ENCODE measurements around the gene COL5A3. TPM values are rescaled to one million over a fixed set of nuclear protein-coding genes. Genes with fewer than 3 reads are reported as not detected.

The COL5A3 gene
- polyA plus RNA-seq, 1 of the 3 experiments (the other 2 are of a cell fraction), result under 0.01 TPM

DNA sequence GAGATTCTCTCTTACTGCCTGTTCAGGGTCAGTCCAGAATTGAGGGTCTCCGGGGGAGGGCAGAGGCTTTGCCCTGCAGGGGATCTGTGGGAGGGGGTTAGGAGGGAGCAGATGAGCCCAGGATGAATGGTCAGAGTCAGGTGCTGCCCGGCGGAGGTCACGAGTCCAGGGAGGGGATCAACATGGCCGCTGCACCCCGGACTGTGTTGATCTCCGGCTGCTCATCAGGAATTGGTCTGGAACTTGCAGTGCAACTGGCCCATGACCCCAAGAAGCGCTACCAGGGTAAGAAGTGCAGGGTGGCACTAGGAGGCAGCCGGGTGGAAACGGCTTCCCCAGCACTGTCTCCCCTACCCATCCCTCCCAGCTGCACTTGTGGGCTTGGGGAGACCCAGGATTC is 3.0 kb upstream of the COL5A3 start, which contains the start of gene RDH8:
Gene RDH8 (plus strand): TSS at position 168 of the 400 bp plus-strand sequence. CDS start 15 bp downstream, at position 183.
- H3K79me2 ChIP-seq (ENCODE audit: insufficient read depth), result no peaks in the 10 kb centered on the region

DNA sequence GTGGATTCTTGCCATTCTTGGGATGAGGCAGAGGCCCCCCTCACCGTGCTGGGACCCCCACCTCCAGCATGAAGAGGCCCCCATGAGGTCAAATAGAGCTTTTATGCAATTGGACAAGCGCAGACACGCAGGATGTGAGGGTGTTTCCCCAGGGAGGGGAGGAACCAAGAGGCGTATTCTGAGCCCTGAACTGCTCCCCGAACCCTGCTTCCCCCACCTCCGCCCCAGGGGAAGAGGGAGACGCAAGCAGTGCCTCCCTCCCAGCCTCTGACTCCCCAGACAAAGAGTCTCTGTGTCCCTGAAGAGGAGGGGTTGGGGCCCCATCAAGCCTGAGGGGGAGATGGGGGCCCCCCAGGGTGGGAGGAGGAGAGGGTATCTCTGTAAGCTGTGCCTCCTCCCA is 1.7 kb upstream of the COL5A3 start:
- CTCF ChIA-PET, result interaction anchor here (1.7 to 5.3 kb wide), 4 partner anchors 12 to 81 kb away, joined by 5 to 27 read pairs (median 11); no protein-coding TSS in a partner anchor

More for the DNA sequence above, 3.0 kb upstream of the COL5A3 start, which contains the start of gene RDH8:
- ChIA-PET POLR2A (no interaction called here), CTCF (interaction anchor here (2.1 kb wide), 1 partner anchor 13 kb away, joined by 10 read pairs; no protein-coding TSS in a partner anchor)
- peak; percentile 18 for DNase-seq
- Histone ChIP-seq H3K9me2 (no peaks in the 10 kb centered on the region), H3K4me3 (ENCODE audit: low read depth in 2 of 2, low read length in 1 of 2) (no peak within 1 kb of the TSS), H3K9ac (no peak within 1 kb of the TSS), H4K20me1 (ENCODE audit: insufficient read depth) (no peaks in the 10 kb centered on the region), H3K36me3 (replicated peaks in 1 of 2; ENCODE audit: control insufficient read depth in 1 of 2, insufficient read depth in 2 of 2, low read length in 1 of 2) (no peaks in the 10 kb centered on the region), H2AFZ (ENCODE audit: low read depth) (no peak within 1 kb of the TSS), H3K27ac (ENCODE audit: low read depth in 2 of 2, low read length in 1 of 2) (no peak within 1 kb of the TSS), H3K4me2 (no peak within 1 kb of the TSS), H3F3A (replicated peaks; ENCODE audit: insufficient read depth) (peaks cover under 1% of the 10 kb centered on the region), H3K4me1 (ENCODE audit: control insufficient read depth in 1 of 2, insufficient read depth in 2 of 2, low read depth in 1 of 2, low read length in 1 of 2) (no peaks in the 10 kb centered on the region), H3K9me3 (no peaks in the 10 kb centered on the region), H3K27me3 (ENCODE audit: insufficient read depth) (peaks cover 54% of the 10 kb centered on the region)
- WGBS (ENCODE audit: low lambda C conversion rate), result 0% methylated on average over 1 of the region's 10 CpGs
- TF ChIP-seq, protein P1, sequence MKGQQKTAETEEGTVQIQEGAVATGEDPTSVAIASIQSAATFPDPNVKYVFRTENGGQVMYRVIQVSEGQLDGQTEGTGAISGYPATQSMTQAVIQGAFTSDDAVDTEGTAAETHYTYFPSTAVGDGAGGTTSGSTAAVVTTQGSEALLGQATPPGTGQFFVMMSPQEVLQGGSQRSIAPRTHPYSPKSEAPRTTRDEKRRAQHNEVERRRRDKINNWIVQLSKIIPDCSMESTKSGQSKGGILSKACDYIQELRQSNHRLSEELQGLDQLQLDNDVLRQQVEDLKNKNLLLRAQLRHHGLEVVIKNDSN (IDR thresholded peaks at IDR 0.05; ENCODE audit: borderline replicate concordance, low read depth), result no peak
- TF ChIP-seq RXRA (IDR thresholded peaks at IDR 0.05; ENCODE audit: borderline replicate concordance, low read depth), result no peak
- TF ChIP-seq, protein P2, sequence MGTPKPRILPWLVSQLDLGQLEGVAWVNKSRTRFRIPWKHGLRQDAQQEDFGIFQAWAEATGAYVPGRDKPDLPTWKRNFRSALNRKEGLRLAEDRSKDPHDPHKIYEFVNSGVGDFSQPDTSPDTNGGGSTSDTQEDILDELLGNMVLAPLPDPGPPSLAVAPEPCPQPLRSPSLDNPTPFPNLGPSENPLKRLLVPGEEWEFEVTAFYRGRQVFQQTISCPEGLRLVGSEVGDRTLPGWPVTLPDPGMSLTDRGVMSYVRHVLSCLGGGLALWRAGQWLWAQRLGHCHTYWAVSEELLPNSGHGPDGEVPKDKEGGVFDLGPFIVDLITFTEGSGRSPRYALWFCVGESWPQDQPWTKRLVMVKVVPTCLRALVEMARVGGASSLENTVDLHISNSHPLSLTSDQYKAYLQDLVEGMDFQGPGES (IDR thresholded peaks at IDR 0.05; ENCODE audit: low read depth, low read length), result no peak
- TF ChIP-seq SIN3A (IDR thresholded peaks at IDR 0.05; ENCODE audit: borderline replicate concordance, low read depth, low read length), result no peak

DNA sequence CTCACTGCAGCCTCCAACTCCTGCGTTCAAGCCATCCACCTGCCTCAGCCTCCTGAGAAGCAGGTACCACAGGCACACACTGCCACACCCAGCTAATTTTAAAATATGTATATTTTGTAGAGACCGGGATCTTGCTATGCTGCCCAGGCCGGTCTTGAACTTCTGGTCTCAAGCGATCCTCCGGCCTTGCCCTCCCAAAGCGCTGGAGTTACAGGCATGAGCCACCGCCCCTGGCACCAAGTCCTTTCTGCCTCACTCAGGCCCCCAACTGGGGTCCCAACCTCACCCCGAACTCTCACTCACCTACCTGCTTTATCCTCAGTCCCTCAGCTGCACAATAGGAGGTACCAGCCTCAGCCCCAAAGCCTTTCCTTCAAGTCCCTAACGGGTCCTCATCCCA is 635 bp upstream of the COL5A3 start:
- peak; percentile 3 for DNase-seq
- Histone ChIP-seq H3K4me3 (ENCODE audit: low read depth in 2 of 2, low read length in 1 of 2) (no peak overlapping the region), H4K20me1 (ENCODE audit: insufficient read depth) (no peaks in the 10 kb centered on the region), H3K36me3 (replicated peaks in 1 of 2; ENCODE audit: control insufficient read depth in 1 of 2, insufficient read depth in 2 of 2, low read length in 1 of 2) (no peaks in the 10 kb centered on the region), H3K27me3 (ENCODE audit: insufficient read depth) (peaks cover 54% of the 10 kb centered on the region), H3K9me3 (no peaks in the 10 kb centered on the region), H3K27ac (ENCODE audit: low read depth in 2 of 2, low read length in 1 of 2) (no peak overlapping the region), H3F3A (replicated peaks; ENCODE audit: insufficient read depth) (peaks cover 6% of the 10 kb centered on the region), H3K4me2 (no peak overlapping the region), H3K9ac (no peak overlapping the region), H3K79me2 (ENCODE audit: insufficient read depth) (no peaks in the 10 kb centered on the region), H3K4me1 (ENCODE audit: control insufficient read depth in 1 of 2, insufficient read depth in 2 of 2, low read depth in 1 of 2, low read length in 1 of 2) (no peaks in the 10 kb centered on the region), H2AFZ (ENCODE audit: low read depth) (no peak overlapping the region), H3K9me2 (no peaks in the 10 kb centered on the region)
- ChIA-PET CTCF (interaction anchor here (0.8 to 5.3 kb wide), 4 partner anchors 11 to 80 kb away, joined by 3 to 27 read pairs (median 8); no protein-coding TSS in a partner anchor), POLR2A (no interaction called here)
- 9% methylated on average over 5 of the region's 9 CpGs for WGBS (ENCODE audit: low lambda C conversion rate)
- TF ChIP-seq SIN3A (IDR thresholded peaks at IDR 0.05; ENCODE audit: borderline replicate concordance, low read depth, low read length) (no peak), GABPA (IDR thresholded peaks at IDR 0.05; ENCODE audit: low read depth) (no peak), TEAD4 (IDR thresholded peaks at IDR 0.05; ENCODE audit: borderline replicate concordance, insufficient read depth) (no peak), RFX5 (IDR thresholded peaks at IDR 0.05; ENCODE audit: low read length) (no peak), POLR2AphosphoS5 (IDR thresholded peaks at IDR 0.05; ENCODE audit: low read depth, low read length) (no peak), RAD21 (IDR thresholded peaks at IDR 0.05; ENCODE audit: low read length) (no peak), RXRA (IDR thresholded peaks at IDR 0.05; ENCODE audit: borderline replicate concordance, low read depth) (no peak), CHD2 (IDR thresholded peaks at IDR 0.05; ENCODE audit: low read length, partially characterized antibody) (no peak), YY1 (IDR thresholded peaks at IDR 0.05; ENCODE audit: low read depth) (no peak), SMC3 (IDR thresholded peaks at IDR 0.05; ENCODE audit: low read depth, low read length) (no peak), EP300 (IDR thresholded peaks at IDR 0.05; ENCODE audit: borderline replicate concordance in 1 of 2, low read depth in 1 of 2, low read length in 1 of 2) (no peak), NFIC (IDR thresholded peaks at IDR 0.05; ENCODE audit: borderline replicate concordance) (no peak)
- TF ChIP-seq, protein P1 (IDR thresholded peaks at IDR 0.05; ENCODE audit: borderline replicate concordance, low read depth), result no peak

More for the DNA sequence above, 1.7 kb upstream of the COL5A3 start:
- no peaks in the 10 kb centered on the region for H3K79me2 ChIP-seq (ENCODE audit: insufficient read depth)
- H3K4me2 ChIP-seq, result no peak overlapping the region
- no peak overlapping the region for H3K4me3 ChIP-seq (ENCODE audit: low read depth in 2 of 2, low read length in 1 of 2)
- H3K27me3 ChIP-seq (ENCODE audit: insufficient read depth), result peaks cover 54% of the 10 kb centered on the region
- TF ChIP-seq SIN3A (IDR thresholded peaks at IDR 0.05; ENCODE audit: borderline replicate concordance, low read depth, low read length) (no peak), RAD21 (IDR thresholded peaks at IDR 0.05; ENCODE audit: low read length) (no peak)
- TF ChIP-seq, protein P1 (IDR thresholded peaks at IDR 0.05; ENCODE audit: borderline replicate concordance, low read depth), result no peak
- H3K9me3 ChIP-seq, result no peaks in the 10 kb centered on the region
- POLR2A ChIA-PET, result no interaction called here
- H3K9me2 ChIP-seq, result no peaks in the 10 kb centered on the region
- no peaks in the 10 kb centered on the region for H3K36me3 ChIP-seq (replicated peaks in 1 of 2; ENCODE audit: control insufficient read depth in 1 of 2, insufficient read depth in 2 of 2, low read length in 1 of 2)
- peak; percentile 12 for DNase-seq
- WGBS (ENCODE audit: low lambda C conversion rate), result 0% methylated on average over 3 of the region's 7 CpGs
- H4K20me1 ChIP-seq (ENCODE audit: insufficient read depth), result no peaks in the 10 kb centered on the region
- H3K4me1 ChIP-seq (ENCODE audit: control insufficient read depth in 1 of 2, insufficient read depth in 2 of 2, low read depth in 1 of 2, low read length in 1 of 2), result no peaks in the 10 kb centered on the region
- H3K9ac ChIP-seq, result no peak overlapping the region
- no peak overlapping the region for H3K27ac ChIP-seq (ENCODE audit: low read depth in 2 of 2, low read length in 1 of 2)
- H2AFZ ChIP-seq (ENCODE audit: low read depth), result no peak overlapping the region
- H3F3A ChIP-seq (replicated peaks; ENCODE audit: insufficient read depth), result peaks cover 6% of the 10 kb centered on the region

All from SK-N-SH (cell line).